ENCODE results near the gene IGSF10. TPM values are rescaled to one million over a fixed set of nuclear protein-coding genes. Genes with fewer than 3 reads are reported as not detected.

The IGSF10 gene
- polyA plus RNA-seq, 1 donor (not counting 4 experiments of a cell fraction or from before 2014, with no cell fraction given) = under 0.01 TPM

- Histone ChIP-seq H3K9ac (ENCODE audit: control insufficient read depth, extremely low read depth, insufficient read depth, low read length) (no peak overlapping the region), H4K20me1 (ENCODE audit: control insufficient read depth, extremely low read depth, insufficient read depth, low read length) (no peaks in the 10 kb centered on the region), H3K9me3 (ENCODE audit: control insufficient read depth, low read depth, low read length) (no peaks in the 10 kb centered on the region), H3K4me2 (ENCODE audit: control insufficient read depth, extremely low read depth, insufficient read depth, low read depth, low read length) (no peak overlapping the region), H3K36me3 (ENCODE audit: control insufficient read depth in 2 of 2, extremely low read depth in 1 of 2, insufficient read depth in 2 of 2, low read length in 2 of 2) (no peaks in the 10 kb centered on the region), H3K4me3 (ENCODE audit: control insufficient read depth in 2 of 3, extremely low read depth in 1 of 3, insufficient read depth in 2 of 3, low read depth in 1 of 3, low read length in 3 of 3) (no peak overlapping the region), H3K79me2 (ENCODE audit: control insufficient read depth, insufficient read depth, low read length) (no peaks in the 10 kb centered on the region), H3K27me3 (ENCODE audit: control insufficient read depth, extremely low read depth, insufficient read depth, low read length) (no peaks in the 10 kb centered on the region), H3K27ac (ENCODE audit: control insufficient read depth, insufficient read depth, low read length) (no peak overlapping the region), H3K9me1 (ENCODE audit: control insufficient read depth, extremely low read depth, insufficient read depth, low read length) (no peaks in the 10 kb centered on the region), H3K4me1 (ENCODE audit: control insufficient read depth, extremely low read depth, insufficient read depth, low read length) (no peaks in the 10 kb centered on the region), H2AFZ (ENCODE audit: control insufficient read depth, low read length) (no peak overlapping the region)
- dilution Hi-C loops (cut with MboI; ENCODE audit: extremely low pct_ligation_motif_present, low sequenced_read_pairs) = no loop called here
- TF ChIP-seq EZH2 (IDR thresholded peaks at IDR 0.05; ENCODE audit: low read length) (no peak), CTCF (optimal IDR thresholded peaks at IDR 0.05 in 1 of 3, IDR thresholded peaks at IDR 0.05 in 1 of 3, conservative IDR thresholded peaks at IDR 0.05 in 1 of 3; ENCODE audit: extremely low read depth in 1 of 3, insufficient read depth in 2 of 3, low read length in 3 of 3) (no peak)
- DNase-seq (ENCODE audit: low read depth, low spot score) (no peak), FAIRE-seq (no peak)
Measured at GRCh38 chr3:151443583-151443982, 17.3 kb downstream of the IGSF10 start.

- Histone ChIP-seq H3K4me1 (ENCODE audit: control insufficient read depth, extremely low read depth, insufficient read depth, low read length) (no peaks in the 10 kb centered on the region), H3K9ac (ENCODE audit: control insufficient read depth, extremely low read depth, insufficient read depth, low read length) (no peak overlapping the region), H3K9me3 (ENCODE audit: control insufficient read depth, low read depth, low read length) (no peaks in the 10 kb centered on the region), H3K27me3 (ENCODE audit: control insufficient read depth, extremely low read depth, insufficient read depth, low read length) (no peaks in the 10 kb centered on the region), H3K9me1 (ENCODE audit: control insufficient read depth, extremely low read depth, insufficient read depth, low read length) (no peaks in the 10 kb centered on the region), H3K4me3 (ENCODE audit: control insufficient read depth in 2 of 3, extremely low read depth in 1 of 3, insufficient read depth in 2 of 3, low read depth in 1 of 3, low read length in 3 of 3) (no peak overlapping the region), H2AFZ (ENCODE audit: control insufficient read depth, low read length) (no peak overlapping the region), H3K79me2 (ENCODE audit: control insufficient read depth, insufficient read depth, low read length) (no peaks in the 10 kb centered on the region), H4K20me1 (ENCODE audit: control insufficient read depth, extremely low read depth, insufficient read depth, low read length) (no peaks in the 10 kb centered on the region), H3K27ac (ENCODE audit: control insufficient read depth, insufficient read depth, low read length) (no peak overlapping the region), H3K4me2 (ENCODE audit: control insufficient read depth, extremely low read depth, insufficient read depth, low read depth, low read length) (no peak overlapping the region), H3K36me3 (ENCODE audit: control insufficient read depth in 2 of 2, extremely low read depth in 1 of 2, insufficient read depth in 2 of 2, low read length in 2 of 2) (no peaks in the 10 kb centered on the region)
- no peak for TF ChIP-seq CTCF (optimal IDR thresholded peaks at IDR 0.05 in 1 of 3, IDR thresholded peaks at IDR 0.05 in 1 of 3, conservative IDR thresholded peaks at IDR 0.05 in 1 of 3; ENCODE audit: extremely low read depth in 1 of 3, insufficient read depth in 2 of 3, low read length in 3 of 3)
- TF ChIP-seq EZH2 (IDR thresholded peaks at IDR 0.05; ENCODE audit: low read length) = no peak
- dilution Hi-C loops (cut with MboI; ENCODE audit: extremely low pct_ligation_motif_present, low sequenced_read_pairs) = no loop called here
- no peak for DNase-seq (ENCODE audit: low read depth, low spot score)
- FAIRE-seq = no peak
Measured at GRCh38 chr3:151440940-151441339, 19.9 kb downstream of the IGSF10 start.
